ENCODE measurements around the gene CAB39L.

DNA sequence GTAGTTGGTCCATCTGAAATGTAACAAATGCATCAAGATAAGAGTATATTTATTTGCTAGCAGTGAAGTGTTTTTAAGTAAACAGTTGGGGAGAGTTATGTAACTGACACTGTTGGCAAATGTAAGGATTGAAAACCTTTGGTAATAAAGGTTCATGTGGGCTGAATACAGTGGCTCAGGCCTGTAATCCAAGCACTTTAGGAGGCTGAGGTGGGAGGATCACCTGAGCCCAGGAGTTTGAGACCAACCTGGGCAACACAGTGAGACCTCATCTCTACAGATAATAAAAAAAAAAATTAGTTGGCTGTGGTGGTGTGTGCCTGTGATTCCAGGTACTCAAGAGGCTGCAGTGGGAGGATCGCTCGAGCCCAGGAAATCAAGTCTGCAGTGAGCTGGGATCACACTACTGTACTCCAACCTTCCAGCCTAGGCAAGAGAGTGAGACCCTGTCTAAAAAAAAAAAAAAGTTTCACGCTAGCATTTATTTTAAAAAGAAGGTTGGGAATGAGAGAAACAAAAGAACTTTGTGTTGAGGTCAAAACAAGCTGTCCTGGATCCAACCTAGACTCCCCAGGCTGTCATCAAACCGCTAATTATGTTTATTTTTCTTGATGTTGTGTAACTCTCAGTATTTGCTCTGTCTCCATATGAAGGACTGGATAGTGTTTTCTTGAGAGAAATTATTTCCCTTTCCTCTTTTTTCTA is 20.9 kb upstream of the CAB39L start:
- no peak for TF ChIP-seq HIVEP1 (CRISPR knock-in tag; IDR thresholded peaks at IDR 0.05)
- TF ChIP-seq POLR2A (IDR thresholded peaks at IDR 0.05; ENCODE audit: insufficient read depth in 1 of 2, low read depth in 2 of 2, low read length in 2 of 2): no peak
- TF ChIP-seq TAF1 (CRISPR knock-in tag; IDR thresholded peaks at IDR 0.05): no peak
- TF ChIP-seq ZBED4 (CRISPR knock-in tag; IDR thresholded peaks at IDR 0.05; ENCODE audit: borderline replicate concordance): no peak
- TF ChIP-seq SIX4 (CRISPR knock-in tag; IDR thresholded peaks at IDR 0.05): no peak
- no peak for TF ChIP-seq CENPX (CRISPR knock-in tag; IDR thresholded peaks at IDR 0.05)
- TF ChIP-seq ZNF296 (CRISPR knock-in tag; conservative IDR thresholded peaks at IDR 0.05): no peak
- TF ChIP-seq ETV5 (CRISPR knock-in tag; IDR thresholded peaks at IDR 0.05; ENCODE audit: borderline replicate concordance): no peak
- TF ChIP-seq CCDC6 (CRISPR knock-in tag; IDR thresholded peaks at IDR 0.05): no peak
- TF ChIP-seq, protein P1, sequence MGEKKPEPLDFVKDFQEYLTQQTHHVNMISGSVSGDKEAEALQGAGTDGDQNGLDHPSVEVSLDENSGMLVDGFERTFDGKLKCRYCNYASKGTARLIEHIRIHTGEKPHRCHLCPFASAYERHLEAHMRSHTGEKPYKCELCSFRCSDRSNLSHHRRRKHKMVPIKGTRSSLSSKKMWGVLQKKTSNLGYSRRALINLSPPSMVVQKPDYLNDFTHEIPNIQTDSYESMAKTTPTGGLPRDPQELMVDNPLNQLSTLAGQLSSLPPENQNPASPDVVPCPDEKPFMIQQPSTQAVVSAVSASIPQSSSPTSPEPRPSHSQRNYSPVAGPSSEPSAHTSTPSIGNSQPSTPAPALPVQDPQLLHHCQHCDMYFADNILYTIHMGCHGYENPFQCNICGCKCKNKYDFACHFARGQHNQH (CRISPR knock-in tag; IDR thresholded peaks at IDR 0.05): no peak

All from HepG2 (cell line).